Lower leg skin (tissue), 3 donors: ENCODE data around the gene FGD6.

ENCODE experiments used
- POLR2A ChIP-seq, 2 donors: fragments of 450-650 bp; IDR thresholded peaks; one replicate each; pipeline ENCODE4 v1.6.1; 2016 to 2017; ENCODE audit warnings: antibody characterized with exemption in 2 of 2, mild to moderate bottlenecking in 1 of 2, moderate library complexity in 1 of 2
- TF ChIP-seq, protein P1 (sequence below), 3 donors: fragments of 450-650 bp; IDR thresholded peaks; one replicate each; pipeline ENCODE4 v1.5.1; 2016; ENCODE audit warnings: antibody characterized with exemption in 3 of 3, mild to moderate bottlenecking in 3 of 3, moderate library complexity in 2 of 3

DNA sequence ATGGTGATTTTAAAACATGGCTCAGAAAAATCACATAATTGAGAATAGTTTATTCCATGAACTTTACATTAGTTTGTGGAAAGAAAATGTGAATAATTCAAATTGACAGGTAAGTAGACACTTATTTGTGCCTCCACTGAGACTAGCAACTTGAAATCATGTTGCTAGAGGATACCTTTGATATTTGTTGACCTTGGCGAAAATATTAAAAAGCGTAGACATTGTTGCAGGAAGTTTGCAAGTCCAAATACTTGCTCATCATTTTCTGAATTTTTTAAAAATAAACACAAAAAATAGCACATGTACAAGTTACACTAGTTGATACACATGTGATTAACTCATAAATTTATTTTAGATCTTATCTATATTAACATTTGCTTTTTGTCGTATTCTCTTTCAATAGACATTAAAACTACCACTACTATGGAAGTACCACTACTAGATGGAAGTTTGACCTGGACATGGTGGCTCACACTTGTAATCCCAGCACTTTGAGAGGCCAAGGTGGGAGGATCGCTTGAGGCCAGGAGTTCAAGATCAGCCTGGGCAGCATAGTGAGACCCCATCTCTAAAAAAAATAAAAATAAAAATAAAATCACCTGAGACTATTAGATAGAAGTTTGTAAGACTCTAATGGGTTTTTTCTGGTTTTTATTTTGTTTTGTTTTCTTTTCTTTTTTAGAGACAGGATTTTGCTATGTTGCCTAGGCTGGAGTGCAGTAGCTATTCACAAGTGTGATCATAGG, 24.7 kb upstream of the FGD6 start:
- TF ChIP-seq, protein P1, sequence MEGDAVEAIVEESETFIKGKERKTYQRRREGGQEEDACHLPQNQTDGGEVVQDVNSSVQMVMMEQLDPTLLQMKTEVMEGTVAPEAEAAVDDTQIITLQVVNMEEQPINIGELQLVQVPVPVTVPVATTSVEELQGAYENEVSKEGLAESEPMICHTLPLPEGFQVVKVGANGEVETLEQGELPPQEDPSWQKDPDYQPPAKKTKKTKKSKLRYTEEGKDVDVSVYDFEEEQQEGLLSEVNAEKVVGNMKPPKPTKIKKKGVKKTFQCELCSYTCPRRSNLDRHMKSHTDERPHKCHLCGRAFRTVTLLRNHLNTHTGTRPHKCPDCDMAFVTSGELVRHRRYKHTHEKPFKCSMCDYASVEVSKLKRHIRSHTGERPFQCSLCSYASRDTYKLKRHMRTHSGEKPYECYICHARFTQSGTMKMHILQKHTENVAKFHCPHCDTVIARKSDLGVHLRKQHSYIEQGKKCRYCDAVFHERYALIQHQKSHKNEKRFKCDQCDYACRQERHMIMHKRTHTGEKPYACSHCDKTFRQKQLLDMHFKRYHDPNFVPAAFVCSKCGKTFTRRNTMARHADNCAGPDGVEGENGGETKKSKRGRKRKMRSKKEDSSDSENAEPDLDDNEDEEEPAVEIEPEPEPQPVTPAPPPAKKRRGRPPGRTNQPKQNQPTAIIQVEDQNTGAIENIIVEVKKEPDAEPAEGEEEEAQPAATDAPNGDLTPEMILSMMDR (IDR thresholded peaks at IDR 0.05): no peak
- no peak for TF ChIP-seq POLR2A (IDR thresholded peaks at IDR 0.05)
